Mesendoderm (in vitro differentiated cells): ENCODE results near the gene SSH2.

ENCODE experiments used
- DNase-seq: peaks from one replicate; pipeline ENCODE4 v3.0.0; 2013
- H2AK5ac ChIP-seq: 2 replicates; pipeline ENCODE4 v1.6.1; 2013; ENCODE audit warnings: low read length, inconsistent platforms
- H2BK120ac ChIP-seq: 2 replicates; pipeline ENCODE4 v1.6.1; 2013; ENCODE audit warnings: low read depth, mild to moderate bottlenecking, low read length, moderate library complexity, mixed read lengths
- H2BK15ac ChIP-seq: replicated peaks from 2 replicates; pipeline ENCODE4 v1.6.1; 2013; ENCODE audit warnings: low read depth, mild to moderate bottlenecking, moderate library complexity
- H2BK5ac ChIP-seq: 2 replicates; pipeline ENCODE4 v1.6.1; 2013; ENCODE audit warnings: low read length, inconsistent platforms
- H3K18ac ChIP-seq: 2 replicates; pipeline ENCODE4 v1.6.1; 2013; ENCODE audit warnings: mild to moderate bottlenecking, low read length, mixed read lengths
- H3K23ac ChIP-seq: one replicate; pipeline ENCODE4 v1.6.1; 2013; ENCODE audit warnings: low read length
- H3K27ac ChIP-seq: 2 replicates; pipeline ENCODE4 v1.5.1; 2013; ENCODE audit warnings: low read depth, mild to moderate bottlenecking, inconsistent platforms, low read length, moderate library complexity
- H3K27me3 ChIP-seq: 2 replicates; pipeline ENCODE4 v1.6.1; 2013; ENCODE audit warnings: low read length, control low read depth, mild to moderate bottlenecking, inconsistent platforms; ENCODE audit not compliant: insufficient read depth, poor library complexity
- H3K36me3 ChIP-seq: 2 replicates; pipeline ENCODE4 v1.6.1; 2013; ENCODE audit warnings: low read length, inconsistent platforms; ENCODE audit not compliant: control insufficient read depth, insufficient read depth
- H3K4ac ChIP-seq: one replicate; pipeline ENCODE4 v1.6.1; 2013; ENCODE audit warnings: low read depth, mild to moderate bottlenecking, low read length, moderate library complexity
- H3K4me1 ChIP-seq: 2 replicates; pipeline ENCODE4 v1.6.1; 2013; ENCODE audit warnings: low read depth, low read length, inconsistent platforms; ENCODE audit not compliant: control insufficient read depth
- H3K4me2 ChIP-seq: 2 replicates; pipeline ENCODE4 v1.6.1; 2013; ENCODE audit warnings: low read length
- H3K4me3 ChIP-seq: 2 replicates; pipeline ENCODE4 v1.5.1; 2013; ENCODE audit warnings: mild to moderate bottlenecking, low read length
- H3K56ac ChIP-seq: one replicate; pipeline ENCODE4 v1.6.1; 2013; ENCODE audit warnings: low read length
- H3K79me1 ChIP-seq: 2 replicates; pipeline ENCODE4 v1.6.1; 2013; ENCODE audit warnings: low read length, inconsistent platforms
- H3K79me2 ChIP-seq: 2 replicates; pipeline ENCODE4 v1.6.1; 2013; ENCODE audit warnings: mild to moderate bottlenecking, low read length; ENCODE audit not compliant: control insufficient read depth, insufficient read depth
- H3K9ac ChIP-seq: 2 replicates; pipeline ENCODE4 v1.6.1; 2013; ENCODE audit warnings: low read length, inconsistent platforms
- H4K5ac ChIP-seq: one replicate; pipeline ENCODE4 v1.6.1; 2013; ENCODE audit warnings: low read length
- H4K8ac ChIP-seq: one replicate; pipeline ENCODE4 v1.6.1; 2013; ENCODE audit warnings: low read depth, mild to moderate bottlenecking, control low read depth, low read length, moderate library complexity
- WGBS: extraction: QIAGEN DNeasy Blood & Tissue Kit; methylation state at CpG from one replicate; pipeline ENCODE4 v1.1.7; 2013; ENCODE audit warnings: low lambda C conversion rate, missing lambda C conversion rate; ENCODE audit not compliant: insufficient coverage; ENCODE audit errors: extremely low coverage; 5-methylcytosine and 5-hydroxymethylcytosine counted together

The SSH2 gene

GRCh38 chr17:29707212-29707571 is 222.8 kb downstream of the SSH2 start:
- H2BK120ac ChIP-seq = no peak overlapping the region
- H3K79me2 ChIP-seq = no peaks in the 10 kb centered on the region
- H3K4ac ChIP-seq = no peak overlapping the region
- DNase-seq = no peak
- H3K36me3 ChIP-seq = no peaks in the 10 kb centered on the region
- no peak overlapping the region for H3K23ac ChIP-seq
- no peak overlapping the region for H3K56ac ChIP-seq
- H4K8ac ChIP-seq = no peak overlapping the region
- no peak overlapping the region for H3K4me3 ChIP-seq
- no peaks in the 10 kb centered on the region for H3K27me3 ChIP-seq
- no peak overlapping the region for H2AK5ac ChIP-seq
- no peak overlapping the region for H2BK5ac ChIP-seq
- no peak overlapping the region for H3K27ac ChIP-seq
- H3K9ac ChIP-seq = no peak overlapping the region
- no peak overlapping the region for H4K5ac ChIP-seq
- no peak overlapping the region for H3K4me2 ChIP-seq
- H2BK15ac ChIP-seq = no peak overlapping the region
- no peak overlapping the region for H3K18ac ChIP-seq
- no peaks in the 10 kb centered on the region for H3K79me1 ChIP-seq
- H3K4me1 ChIP-seq = peaks cover 3% of the 10 kb centered on the region

- Histone ChIP-seq H4K5ac (no peak overlapping the region), H4K8ac (no peak overlapping the region), H3K4me1 (peaks cover 3% of the 10 kb centered on the region), H2AK5ac (no peak overlapping the region), H3K79me1 (no peaks in the 10 kb centered on the region), H3K79me2 (no peaks in the 10 kb centered on the region), H2BK15ac (no peak overlapping the region), H3K4me2 (no peak overlapping the region), H3K4me3 (no peak overlapping the region), H2BK5ac (no peak overlapping the region), H3K27me3 (no peaks in the 10 kb centered on the region), H3K4ac (no peak overlapping the region), H3K9ac (no peak overlapping the region), H3K23ac (no peak overlapping the region), H3K18ac (peak overlapping the region; percentile 5), H3K27ac (no peak overlapping the region), H3K56ac (no peak overlapping the region), H3K36me3 (no peaks in the 10 kb centered on the region), H2BK120ac (no peak overlapping the region)
- no peak for DNase-seq
Measured at GRCh38 chr17:29706045-29706431, 224.0 kb downstream of the SSH2 start.

DNA sequence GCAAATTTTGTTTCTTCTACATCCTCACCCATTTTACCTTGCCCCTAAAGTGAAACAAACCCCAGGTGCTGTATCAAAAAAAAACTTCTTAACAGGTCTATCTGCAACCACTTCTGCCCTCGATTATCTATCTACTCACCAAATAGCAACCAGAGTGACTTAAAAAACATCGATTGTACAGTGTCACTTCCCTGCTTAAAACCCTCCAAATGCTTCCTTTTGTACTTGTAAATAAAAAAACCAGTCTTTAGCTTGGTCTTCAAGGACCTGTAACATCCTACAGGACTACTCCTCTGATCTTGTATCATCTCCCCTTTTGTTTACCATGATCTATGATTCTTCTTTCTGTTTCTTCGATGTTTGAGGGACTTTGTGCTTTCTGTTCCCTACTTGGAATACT is 224.6 kb downstream of the SSH2 start:
- Histone ChIP-seq H3K27ac (no peak overlapping the region), H2BK15ac (no peak overlapping the region), H4K5ac (no peak overlapping the region), H2BK5ac (no peak overlapping the region), H3K4me3 (no peak overlapping the region), H3K4me1 (peaks cover 3% of the 10 kb centered on the region), H3K56ac (no peak overlapping the region), H3K36me3 (no peaks in the 10 kb centered on the region), H3K79me2 (no peaks in the 10 kb centered on the region), H2AK5ac (no peak overlapping the region), H3K79me1 (no peaks in the 10 kb centered on the region), H4K8ac (no peak overlapping the region), H3K4ac (no peak overlapping the region), H3K9ac (no peak overlapping the region), H3K4me2 (no peak overlapping the region), H3K18ac (no peak overlapping the region), H3K23ac (no peak overlapping the region), H2BK120ac (no peak overlapping the region), H3K27me3 (no peaks in the 10 kb centered on the region)
- no CpG with 5 or more reads among the region's 3 CpGs for WGBS
- DNase-seq = no peak

- H3K18ac ChIP-seq = no peak overlapping the region
- H3K79me2 ChIP-seq = no peaks in the 10 kb centered on the region
- H3K4me1 ChIP-seq = no peaks in the 10 kb centered on the region
- no peak overlapping the region for H4K5ac ChIP-seq
- no peak overlapping the region for H2BK15ac ChIP-seq
- H3K4ac ChIP-seq = no peak overlapping the region
- H3K27me3 ChIP-seq = no peaks in the 10 kb centered on the region
- no peak overlapping the region for H2BK120ac ChIP-seq
- H3K27ac ChIP-seq = no peak overlapping the region
- no peaks in the 10 kb centered on the region for H3K36me3 ChIP-seq
- no peaks in the 10 kb centered on the region for H3K79me1 ChIP-seq
- no peak overlapping the region for H4K8ac ChIP-seq
- H3K4me2 ChIP-seq = no peak overlapping the region
- no peak for DNase-seq
- no peak overlapping the region for H3K9ac ChIP-seq
- H3K4me3 ChIP-seq = no peak overlapping the region
- H3K23ac ChIP-seq = no peak overlapping the region
- no CpG with 5 or more reads among the region's 2 CpGs for WGBS
- no peak overlapping the region for H2AK5ac ChIP-seq
- H3K56ac ChIP-seq = no peak overlapping the region
- no peak overlapping the region for H2BK5ac ChIP-seq
Measured at GRCh38 chr17:29699283-29699682, 230.7 kb downstream of the SSH2 start.

DNA sequence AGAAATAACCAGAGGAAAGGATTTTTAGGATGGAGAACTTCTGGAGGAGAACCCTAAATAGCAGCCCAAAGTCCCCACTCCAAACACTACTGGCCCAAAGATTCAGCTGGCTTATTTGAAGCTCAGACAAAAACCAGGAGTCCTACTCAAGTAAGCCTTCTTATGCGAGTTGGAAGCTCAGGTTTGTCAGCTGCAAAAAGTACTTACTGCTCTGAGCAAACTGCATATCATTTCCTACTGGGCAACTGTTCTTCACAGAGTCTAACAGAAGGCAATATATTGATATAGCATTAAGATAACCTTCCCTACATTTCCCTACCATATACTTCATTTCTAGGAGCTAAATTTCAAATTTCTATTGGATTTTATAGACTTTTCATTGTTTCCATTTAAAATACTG is 231.2 kb downstream of the SSH2 start:
- Histone ChIP-seq H3K4me1 (no peaks in the 10 kb centered on the region), H2BK5ac (no peak overlapping the region), H3K4me3 (no peak overlapping the region), H2BK120ac (no peak overlapping the region), H3K23ac (no peak overlapping the region), H3K9ac (no peak overlapping the region), H3K79me1 (no peaks in the 10 kb centered on the region), H3K27me3 (no peaks in the 10 kb centered on the region), H3K4me2 (no peak overlapping the region), H3K56ac (no peak overlapping the region), H3K18ac (no peak overlapping the region), H4K8ac (no peak overlapping the region), H3K27ac (no peak overlapping the region), H4K5ac (no peak overlapping the region), H3K36me3 (no peaks in the 10 kb centered on the region), H3K4ac (no peak overlapping the region), H2BK15ac (no peak overlapping the region), H2AK5ac (no peak overlapping the region), H3K79me2 (no peaks in the 10 kb centered on the region)
- no CpG with 5 or more reads among the region's 1 CpG for WGBS
- DNase-seq = no peak

DNA sequence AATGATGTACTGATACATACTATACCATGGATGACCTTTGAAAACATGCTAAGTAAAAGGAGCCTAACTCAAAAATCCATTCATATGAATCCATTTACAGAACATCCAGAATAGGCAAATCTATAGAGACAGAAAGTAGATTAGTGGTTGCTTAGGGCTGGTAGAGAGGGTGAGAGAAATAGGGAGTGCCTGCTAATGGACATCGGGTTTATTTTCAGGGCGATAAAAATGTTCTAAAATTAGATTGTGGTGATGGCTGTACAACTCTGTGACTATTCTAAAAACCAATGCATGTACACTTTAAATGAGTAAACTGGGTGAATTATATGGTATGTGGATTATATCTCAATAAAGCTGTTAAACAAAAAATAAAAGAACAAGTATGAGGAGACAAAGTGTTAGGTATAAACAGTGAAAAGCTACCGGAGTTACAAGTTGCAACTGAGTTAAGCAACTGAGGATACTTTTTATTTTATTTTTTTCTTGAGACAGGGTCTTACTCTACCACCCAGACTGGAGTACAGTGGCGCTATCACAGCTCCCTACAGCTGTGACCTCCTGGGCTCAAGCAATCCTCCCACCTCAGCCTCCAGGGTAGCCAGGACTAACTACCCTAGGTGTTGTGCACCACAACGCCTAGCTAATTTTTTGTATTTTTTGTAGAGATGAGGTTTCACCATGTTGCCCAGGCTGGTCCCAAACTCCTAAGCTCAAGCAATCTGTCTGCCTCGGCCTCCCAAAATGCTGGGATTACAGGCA is 231.8 kb downstream of the SSH2 start:
- DNase-seq = no peak
- Histone ChIP-seq H3K9ac (no peak overlapping the region), H3K4me2 (no peak overlapping the region), H3K18ac (no peak overlapping the region), H3K4ac (no peak overlapping the region), H3K27me3 (no peaks in the 10 kb centered on the region), H3K36me3 (no peaks in the 10 kb centered on the region), H2BK15ac (no peak overlapping the region), H3K4me3 (no peak overlapping the region), H4K5ac (no peak overlapping the region), H2AK5ac (no peak overlapping the region), H4K8ac (no peak overlapping the region), H3K79me1 (no peaks in the 10 kb centered on the region), H3K56ac (no peak overlapping the region), H3K23ac (no peak overlapping the region), H3K79me2 (no peaks in the 10 kb centered on the region), H3K27ac (no peak overlapping the region), H2BK120ac (no peak overlapping the region), H3K4me1 (no peaks in the 10 kb centered on the region), H2BK5ac (no peak overlapping the region)
- no CpG with 5 or more reads among the region's 6 CpGs for WGBS
